Neuronal stem cell (in vitro differentiated cells): ENCODE data around the gene ATG5.
"Not testable (repeated sequence)": the region's sequence is repeated elsewhere in the genome, so short reads cannot be mapped to it uniquely, and the experiment has no call there.

Experiments
- DNase-seq: peaks from one replicate; pipeline ENCODE4 v3.0.0-alpha.2; 2013; ENCODE audit warnings: low spot score
- H2AFZ ChIP-seq: one replicate; pipeline ENCODE4 v1.6.1; 2013; ENCODE audit warnings: mild to moderate bottlenecking, low read length, inconsistent platforms
- H2AK5ac ChIP-seq: 2 replicates; pipeline ENCODE4 v1.6.1; 2013; ENCODE audit warnings: low read depth, mild to moderate bottlenecking, inconsistent platforms, low read length, moderate library complexity, mixed read lengths
- H2BK120ac ChIP-seq: 2 replicates; pipeline ENCODE4 v1.6.1; 2013; ENCODE audit warnings: low read depth, mild to moderate bottlenecking, inconsistent platforms, low read length, moderate library complexity, mixed read lengths
- H2BK12ac ChIP-seq: one replicate; pipeline ENCODE4 v1.6.1; 2013; ENCODE audit warnings: low read length, inconsistent platforms
- H2BK15ac ChIP-seq: 2 replicates; pipeline ENCODE4 v1.6.1; 2013; ENCODE audit warnings: mild to moderate bottlenecking, low read length, inconsistent platforms, mixed read lengths
- H2BK5ac ChIP-seq: one replicate; pipeline ENCODE4 v1.6.1; 2013; ENCODE audit warnings: inconsistent platforms, mild to moderate bottlenecking, low read length, moderate library complexity
- H3K14ac ChIP-seq: one replicate; pipeline ENCODE4 v1.6.1; 2013; ENCODE audit warnings: low read length, inconsistent platforms
- H3K18ac ChIP-seq: 2 replicates; pipeline ENCODE4 v1.6.1; 2013; ENCODE audit warnings: low read length, inconsistent platforms
- H3K23ac ChIP-seq: 2 replicates; pipeline ENCODE4 v1.6.1; 2013; ENCODE audit warnings: low read depth, mild to moderate bottlenecking, mixed read lengths, low read length, inconsistent platforms; ENCODE audit not compliant: poor library complexity
- H3K27ac ChIP-seq: replicated peaks from 3 replicates; pipeline ENCODE4 v1.5.1; 2013; ENCODE audit warnings: low read length, inconsistent platforms
- H3K27me3 ChIP-seq, 3 experiments: 2 replicates each; pipeline ENCODE4 v1.6.1; 2013; ENCODE audit warnings: low read length in 3 of 3, mild to moderate bottlenecking in 2 of 3, inconsistent platforms in 1 of 3, low read depth in 1 of 3, mixed read lengths in 1 of 3, moderate library complexity in 1 of 3; ENCODE audit not compliant: control insufficient read depth in 3 of 3, insufficient read depth in 3 of 3
- H3K36me3 ChIP-seq, 2 donors: replicated peaks in 1 of 2; 2 replicates each; pipeline ENCODE4 v1.6.1; 2013; ENCODE audit warnings: low read length in 2 of 2; ENCODE audit not compliant: control insufficient read depth in 2 of 2, insufficient read depth in 2 of 2
- H3K4ac ChIP-seq: 2 replicates; pipeline ENCODE4 v1.6.1; 2013; ENCODE audit warnings: inconsistent platforms, mild to moderate bottlenecking, low read length, moderate library complexity
- H3K4me1 ChIP-seq, 2 donors: 1 replicate in 1 of 2; 2 replicates in 1 of 2; pipeline ENCODE4 v1.6.1; 2013; ENCODE audit warnings: low read length in 2 of 2, low read depth in 1 of 2; ENCODE audit not compliant: control insufficient read depth in 2 of 2, insufficient read depth in 1 of 2
- H3K4me2 ChIP-seq: one replicate; pipeline ENCODE4 v1.6.1; 2013; ENCODE audit warnings: mild to moderate bottlenecking, low read length, inconsistent platforms; ENCODE audit not compliant: insufficient read depth, poor library complexity, severe bottlenecking
- H3K4me3 ChIP-seq, 2 donors: 2 replicates each; pipeline ENCODE4 v1.5.1; 2013; ENCODE audit warnings: low read length in 2 of 2, mild to moderate bottlenecking in 2 of 2, inconsistent platforms in 1 of 2, moderate library complexity in 1 of 2
- H3K79me1 ChIP-seq: one replicate; pipeline ENCODE4 v1.6.1; 2013; ENCODE audit warnings: low read depth, mild to moderate bottlenecking, inconsistent platforms, low read length, moderate library complexity
- H3K9ac ChIP-seq: one replicate; pipeline ENCODE4 v1.6.1; 2013; ENCODE audit warnings: mild to moderate bottlenecking, low read depth, low read length, inconsistent platforms; ENCODE audit not compliant: poor library complexity
- H3K9me3 ChIP-seq, 2 donors: replicated peaks in 1 of 2; 2 replicates each; pipeline versions ENCODE3 to v1.6.1; 2013; ENCODE audit warnings: low read length in 2 of 2, mild to moderate bottlenecking in 2 of 2, inconsistent platforms in 1 of 2, low read depth in 1 of 2, mixed read lengths in 1 of 2, moderate library complexity in 1 of 2; ENCODE audit not compliant: control insufficient read depth in 2 of 2, insufficient read depth in 1 of 2
- H4K8ac ChIP-seq: one replicate; pipeline ENCODE4 v1.6.1; 2013; ENCODE audit warnings: low read depth, mild to moderate bottlenecking, inconsistent platforms, low read length, moderate library complexity
- H4K91ac ChIP-seq: one replicate; pipeline ENCODE4 v1.6.1; 2013; ENCODE audit warnings: low read length, low read depth, mild to moderate bottlenecking, inconsistent platforms; ENCODE audit not compliant: poor library complexity
- WGBS, 2 donors: extraction: QIAGEN DNeasy Blood & Tissue Kit; methylation state at CpG; one replicate each; pipeline ENCODE4 v1.1.7; 2013; ENCODE audit warnings: missing lambda C conversion rate in 2 of 2, mixed read lengths in 1 of 2; ENCODE audit not compliant: insufficient read length in 2 of 2, insufficient replicate concordance in 1 of 2; ENCODE audit errors: extremely low coverage in 2 of 2; 5-methylcytosine and 5-hydroxymethylcytosine counted together

ATG5 gene

DNA sequence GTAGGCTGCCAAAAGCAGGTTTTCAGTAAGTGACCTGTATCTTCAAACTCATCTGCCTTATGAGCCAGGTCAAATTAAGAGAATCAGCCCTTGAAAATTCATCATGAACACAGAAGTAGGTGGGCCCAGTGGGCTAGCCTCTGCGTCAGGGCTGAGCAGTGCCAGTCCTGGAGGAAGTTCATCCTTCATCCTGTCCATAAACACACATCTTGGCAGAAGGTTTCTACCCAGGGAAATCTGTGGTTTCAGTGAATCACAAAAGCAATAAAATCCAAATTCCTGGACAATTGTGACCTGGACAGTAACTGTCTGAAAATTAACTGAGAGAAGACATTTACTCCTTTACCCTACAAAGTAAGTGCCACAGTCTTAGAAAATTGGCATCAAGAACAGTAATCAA, 72.4 kb downstream of the ATG5 start:
- Histone ChIP-seq H3K27ac (no peak overlapping the region), H3K4ac (no peak overlapping the region), H3K4me1 (no peaks in the 10 kb centered on the region), H2AFZ (no peak overlapping the region), H4K8ac (no peak overlapping the region), H3K9ac (no peak overlapping the region), H2AK5ac (no peak overlapping the region), H2BK5ac (no peak overlapping the region), H3K14ac (no peak overlapping the region), H3K4me2 (no peak overlapping the region), H4K91ac (no peak overlapping the region), H2BK15ac (no peak overlapping the region), H3K36me3 (peaks cover 0 to 3% of the 10 kb centered on the region in 2 donors), H3K4me3 (no peak overlapping the region), H2BK12ac (no peak overlapping the region), H3K23ac (no peak overlapping the region), H3K27me3 (no peaks in the 10 kb centered on the region), H3K79me1 (peaks cover 1% of the 10 kb centered on the region), H2BK120ac (no peak overlapping the region), H3K18ac (no peak overlapping the region), H3K9me3 (no peaks in the 10 kb centered on the region)
- no peak for DNase-seq
- WGBS, 2 donors, result no CpG with 5 or more reads among the region's 1 CpG

GRCh38 chr6:106252687-106253086, 72.9 kb downstream of the ATG5 start:
- no peak overlapping the region for H3K23ac ChIP-seq
- H3K14ac ChIP-seq, result no peak overlapping the region
- no peak overlapping the region for H3K27ac ChIP-seq
- H3K79me1 ChIP-seq, result no peaks in the 10 kb centered on the region
- no peak overlapping the region for H2BK15ac ChIP-seq
- no peak overlapping the region for H3K4ac ChIP-seq
- H3K36me3 ChIP-seq, result peaks cover 0 to 8% of the 10 kb centered on the region in 2 donors
- no peak overlapping the region for H3K4me3 ChIP-seq
- no peaks in the 10 kb centered on the region for H3K4me1 ChIP-seq
- H3K27me3 ChIP-seq, result no peaks in the 10 kb centered on the region
- H2BK120ac ChIP-seq, result no peak overlapping the region
- H3K9me3 ChIP-seq, result no peaks in the 10 kb centered on the region
- H3K18ac ChIP-seq, result no peak overlapping the region
- H4K8ac ChIP-seq, result no peak overlapping the region
- WGBS, 2 donors, result no CpG with 5 or more reads among the region's 2 CpGs
- H3K9ac ChIP-seq, result no peak overlapping the region
- DNase-seq, result no peak
- H2AK5ac ChIP-seq, result no peak overlapping the region
- no peak overlapping the region for H2AFZ ChIP-seq
- H2BK12ac ChIP-seq, result no peak overlapping the region
- no peak overlapping the region for H2BK5ac ChIP-seq
- H4K91ac ChIP-seq, result no peak overlapping the region
- H3K4me2 ChIP-seq, result no peak overlapping the region

DNA sequence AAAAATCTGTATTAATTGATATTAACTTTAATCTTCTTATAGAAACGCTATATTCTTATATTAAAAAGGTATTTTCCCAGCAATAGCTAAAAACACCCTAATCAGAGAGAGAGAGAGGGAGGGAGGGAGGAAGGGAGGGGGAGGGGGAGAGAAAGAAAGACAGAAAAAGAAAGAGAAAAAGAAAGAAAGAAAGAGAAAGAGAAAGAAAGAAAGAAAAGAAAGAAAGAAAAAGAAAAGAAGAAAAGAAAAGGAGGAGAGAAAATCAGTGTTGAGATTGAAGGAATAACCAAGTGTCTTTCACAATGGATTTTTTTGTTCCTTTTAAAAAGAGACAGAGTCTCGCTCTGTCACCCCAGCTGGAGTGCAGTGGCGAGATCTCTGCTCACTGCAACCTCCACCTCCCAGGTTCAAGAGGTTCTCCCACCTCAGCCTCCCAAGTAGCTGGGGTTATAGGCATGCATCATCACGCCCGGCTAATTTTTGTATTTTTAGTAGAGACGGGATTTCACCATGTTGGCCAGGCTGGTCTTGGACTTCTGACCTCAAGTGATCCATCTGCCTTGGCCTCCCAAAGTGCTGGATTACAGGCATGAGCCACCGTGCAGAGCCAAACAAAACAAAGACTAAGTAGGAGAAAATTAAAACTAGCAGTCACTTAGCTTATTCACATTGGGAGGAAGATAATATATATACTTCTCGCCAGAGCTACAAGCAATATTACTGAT, 73.9 kb downstream of the ATG5 start:
- DNase-seq, H2BK15ac ChIP-seq, H2BK12ac ChIP-seq: not testable (repeated sequence)

GRCh38 chr6:106250953-106251352, 74.6 kb downstream of the ATG5 start:
- Histone ChIP-seq H3K4ac (no peak overlapping the region), H2BK120ac (no peak overlapping the region), H3K14ac (no peak overlapping the region), H3K36me3 (peaks cover 2 to 17% of the 10 kb centered on the region in 2 donors), H3K79me1 (no peaks in the 10 kb centered on the region), H3K18ac (no peak overlapping the region), H3K4me3 (no peak overlapping the region), H3K9me3 (no peaks in the 10 kb centered on the region), H4K8ac (no peak overlapping the region), H2BK12ac (no peak overlapping the region), H3K4me2 (no peak overlapping the region), H3K9ac (no peak overlapping the region), H3K23ac (no peak overlapping the region), H2AFZ (no peak overlapping the region), H2BK5ac (no peak overlapping the region), H3K27ac (no peak overlapping the region), H3K4me1 (no peaks in the 10 kb centered on the region), H3K27me3 (no peaks in the 10 kb centered on the region), H2AK5ac (no peak overlapping the region), H2BK15ac (no peak overlapping the region), H4K91ac (no peak overlapping the region)
- WGBS, 2 donors, result no CpG with 5 or more reads among the region's 4 CpGs
- no peak for DNase-seq

More for the DNA sequence above, 73.9 kb downstream of the ATG5 start:
- not testable (repeated sequence) for H3K18ac ChIP-seq, H3K9ac ChIP-seq, H2BK5ac ChIP-seq, H3K4me1 ChIP-seq, H2BK120ac ChIP-seq, H2AFZ ChIP-seq, H3K14ac ChIP-seq, H2AK5ac ChIP-seq, H4K8ac ChIP-seq, H3K23ac ChIP-seq, H3K9me3 ChIP-seq, H3K4me3 ChIP-seq, H3K27ac ChIP-seq, H4K91ac ChIP-seq, H3K4me2 ChIP-seq, H3K79me1 ChIP-seq, H3K4ac ChIP-seq, H3K27me3 ChIP-seq
- no CpG with 5 or more reads among the region's 8 CpGs for WGBS, 2 donors
- peaks cover 2 to 17% of the 10 kb centered on the region in 2 donors for H3K36me3 ChIP-seq
